Ishikawa (cell line): ENCODE measurements around the gene DCAF7.

Experiments used
- CEBPB ChIP-seq: IDR thresholded peaks from 2 replicates; pipeline ENCODE4 v1.6.1; 2012
- CREB1 ChIP-seq: IDR thresholded peaks from 2 replicates; pipeline ENCODE4 v1.6.1; 2012; ENCODE audit warnings: low read depth
- EGR1 ChIP-seq: IDR thresholded peaks from 2 replicates; pipeline ENCODE4 v1.6.1; 2012
- EP300 ChIP-seq: IDR thresholded peaks from 2 replicates; pipeline ENCODE4 v1.6.1; 2012; ENCODE audit warnings: borderline replicate concordance
- FOXM1 ChIP-seq: IDR thresholded peaks from 2 replicates; pipeline ENCODE4 v1.6.1; 2012; ENCODE audit warnings: low read depth, borderline replicate concordance
- NFIC ChIP-seq: IDR thresholded peaks from 2 replicates; pipeline ENCODE4 v1.6.1; 2012
- RAD21 ChIP-seq: IDR thresholded peaks from 2 replicates; pipeline ENCODE4 v1.6.1; 2012; ENCODE audit warnings: low read depth
- TAF1 ChIP-seq: IDR thresholded peaks from 2 replicates; pipeline ENCODE4 v1.6.1; 2012; ENCODE audit warnings: low read depth, mild to moderate bottlenecking
- TCF12 ChIP-seq: IDR thresholded peaks from 2 replicates; pipeline ENCODE4 v1.6.1; 2012; ENCODE audit warnings: low read depth
- TEAD4 ChIP-seq: IDR thresholded peaks from 2 replicates; pipeline ENCODE4 v1.6.1; 2012
- YY1 ChIP-seq: IDR thresholded peaks from 2 replicates; pipeline ENCODE4 v1.6.1; 2012; ENCODE audit warnings: low read depth
- ZBTB7A ChIP-seq: IDR thresholded peaks from 2 replicates; pipeline ENCODE4 v1.6.1; 2012; ENCODE audit warnings: low read depth
- TF ChIP-seq, protein P1 (sequence below): IDR thresholded peaks from 2 replicates; pipeline ENCODE4 v1.6.1; 2012; ENCODE audit warnings: low read depth, mild to moderate bottlenecking
- TF ChIP-seq, protein P2 (sequence below): IDR thresholded peaks from 2 replicates; pipeline ENCODE4 v1.6.1; 2012
- TF ChIP-seq, protein P3 (sequence below): IDR thresholded peaks from 2 replicates; pipeline ENCODE4 v1.6.1; 2012

DCAF7 gene

DNA sequence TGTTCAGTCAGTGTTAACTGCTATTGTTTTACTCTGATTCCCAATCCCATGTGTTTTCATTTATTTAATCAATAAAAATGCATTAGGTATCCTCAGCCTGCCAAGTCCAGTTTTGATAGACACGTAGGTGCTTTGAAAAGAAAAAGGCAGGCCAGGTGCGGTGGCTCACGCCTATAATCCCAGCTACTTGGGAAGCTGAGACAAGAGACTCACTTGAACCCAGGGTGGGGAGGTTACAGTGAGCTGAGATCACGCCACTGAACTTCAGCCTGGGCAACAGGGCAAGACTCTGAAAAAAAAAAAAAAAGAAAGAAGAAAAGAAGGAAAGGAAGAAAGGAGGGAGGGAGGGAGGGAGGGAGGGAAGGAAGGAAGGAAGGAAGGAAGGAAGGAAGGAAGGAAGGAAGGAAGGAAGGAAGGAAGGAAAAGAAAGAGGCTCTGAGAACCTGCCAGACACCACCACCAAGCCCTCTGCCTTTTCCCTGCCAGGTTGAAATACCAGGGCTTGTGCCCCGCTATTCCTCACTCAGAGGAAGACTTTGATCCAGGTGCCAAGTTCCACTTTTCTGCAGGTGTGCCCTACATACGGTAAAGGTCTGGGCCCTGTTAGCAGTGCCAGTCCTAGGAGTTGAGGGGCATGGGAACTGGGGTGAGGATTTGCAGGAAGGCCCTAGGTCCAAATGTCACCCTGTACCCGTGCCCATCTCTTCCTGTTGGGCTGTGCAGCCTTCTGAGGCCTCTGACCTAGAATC, 37.2 kb upstream of the DCAF7 start:
- no peak for TF ChIP-seq CREB1
- TF ChIP-seq, protein P1, sequence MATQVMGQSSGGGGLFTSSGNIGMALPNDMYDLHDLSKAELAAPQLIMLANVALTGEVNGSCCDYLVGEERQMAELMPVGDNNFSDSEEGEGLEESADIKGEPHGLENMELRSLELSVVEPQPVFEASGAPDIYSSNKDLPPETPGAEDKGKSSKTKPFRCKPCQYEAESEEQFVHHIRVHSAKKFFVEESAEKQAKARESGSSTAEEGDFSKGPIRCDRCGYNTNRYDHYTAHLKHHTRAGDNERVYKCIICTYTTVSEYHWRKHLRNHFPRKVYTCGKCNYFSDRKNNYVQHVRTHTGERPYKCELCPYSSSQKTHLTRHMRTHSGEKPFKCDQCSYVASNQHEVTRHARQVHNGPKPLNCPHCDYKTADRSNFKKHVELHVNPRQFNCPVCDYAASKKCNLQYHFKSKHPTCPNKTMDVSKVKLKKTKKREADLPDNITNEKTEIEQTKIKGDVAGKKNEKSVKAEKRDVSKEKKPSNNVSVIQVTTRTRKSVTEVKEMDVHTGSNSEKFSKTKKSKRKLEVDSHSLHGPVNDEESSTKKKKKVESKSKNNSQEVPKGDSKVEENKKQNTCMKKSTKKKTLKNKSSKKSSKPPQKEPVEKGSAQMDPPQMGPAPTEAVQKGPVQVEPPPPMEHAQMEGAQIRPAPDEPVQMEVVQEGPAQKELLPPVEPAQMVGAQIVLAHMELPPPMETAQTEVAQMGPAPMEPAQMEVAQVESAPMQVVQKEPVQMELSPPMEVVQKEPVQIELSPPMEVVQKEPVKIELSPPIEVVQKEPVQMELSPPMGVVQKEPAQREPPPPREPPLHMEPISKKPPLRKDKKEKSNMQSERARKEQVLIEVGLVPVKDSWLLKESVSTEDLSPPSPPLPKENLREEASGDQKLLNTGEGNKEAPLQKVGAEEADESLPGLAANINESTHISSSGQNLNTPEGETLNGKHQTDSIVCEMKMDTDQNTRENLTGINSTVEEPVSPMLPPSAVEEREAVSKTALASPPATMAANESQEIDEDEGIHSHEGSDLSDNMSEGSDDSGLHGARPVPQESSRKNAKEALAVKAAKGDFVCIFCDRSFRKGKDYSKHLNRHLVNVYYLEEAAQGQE = no peak
- no peak for TF ChIP-seq YY1
- no peak for TF ChIP-seq TAF1
- no peak for TF ChIP-seq EGR1
- TF ChIP-seq TEAD4 = no peak
- TF ChIP-seq CEBPB = no peak
- TF ChIP-seq EP300 = no peak
- no peak for TF ChIP-seq RAD21
- TF ChIP-seq, protein P2, sequence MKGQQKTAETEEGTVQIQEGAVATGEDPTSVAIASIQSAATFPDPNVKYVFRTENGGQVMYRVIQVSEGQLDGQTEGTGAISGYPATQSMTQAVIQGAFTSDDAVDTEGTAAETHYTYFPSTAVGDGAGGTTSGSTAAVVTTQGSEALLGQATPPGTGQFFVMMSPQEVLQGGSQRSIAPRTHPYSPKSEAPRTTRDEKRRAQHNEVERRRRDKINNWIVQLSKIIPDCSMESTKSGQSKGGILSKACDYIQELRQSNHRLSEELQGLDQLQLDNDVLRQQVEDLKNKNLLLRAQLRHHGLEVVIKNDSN = no peak

DNA sequence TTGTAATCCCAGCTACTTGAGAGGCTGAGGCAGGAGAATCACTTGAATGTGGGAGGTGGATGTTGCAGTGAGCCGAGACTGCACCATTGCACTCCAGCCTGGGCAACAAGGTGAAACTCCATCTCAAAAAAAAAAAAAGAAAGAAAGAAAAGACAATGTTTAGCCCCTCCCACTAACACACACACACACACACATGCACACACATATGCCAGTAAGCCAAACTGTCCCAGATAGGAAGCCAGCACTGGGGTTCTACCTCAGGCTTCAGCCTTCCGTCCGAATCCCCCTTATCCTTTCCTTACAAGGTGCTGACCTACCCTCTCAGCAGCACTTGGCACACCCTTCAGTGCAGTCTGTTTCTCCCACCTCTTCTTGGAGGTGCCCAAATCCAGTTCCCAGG, 35.8 kb upstream of the DCAF7 start:
- TF ChIP-seq, protein P3, sequence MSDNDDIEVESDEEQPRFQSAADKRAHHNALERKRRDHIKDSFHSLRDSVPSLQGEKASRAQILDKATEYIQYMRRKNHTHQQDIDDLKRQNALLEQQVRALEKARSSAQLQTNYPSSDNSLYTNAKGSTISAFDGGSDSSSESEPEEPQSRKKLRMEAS = no peak
- TF ChIP-seq ZBTB7A = no peak
- TF ChIP-seq TAF1 = no peak
- TF ChIP-seq TEAD4 = no peak
- TF ChIP-seq RAD21 = no peak
- no peak for TF ChIP-seq EGR1

DNA sequence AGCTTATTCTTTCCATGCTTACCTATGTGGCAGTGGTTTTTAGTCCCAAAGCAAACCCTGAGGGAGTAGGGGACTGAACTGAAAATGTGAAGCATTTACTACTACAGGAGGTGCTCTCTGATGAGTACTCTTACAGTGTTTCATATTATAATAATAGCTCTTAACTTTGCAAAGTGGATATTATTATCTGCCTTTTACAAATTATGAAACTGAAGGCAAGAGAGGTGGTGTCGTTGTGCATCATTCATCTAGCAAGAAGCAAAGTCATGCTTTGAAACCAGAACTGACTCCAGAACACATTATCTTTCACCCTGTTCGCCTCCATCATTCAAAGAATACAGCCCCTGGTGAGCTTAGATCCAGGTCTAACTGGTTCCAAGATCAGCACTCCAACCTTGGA, 35.3 kb upstream of the DCAF7 start:
- TF ChIP-seq, protein P1 = no peak
- no peak for TF ChIP-seq YY1
- TF ChIP-seq CEBPB = no peak
- TF ChIP-seq RAD21 = no peak
- no peak for TF ChIP-seq TEAD4
- TF ChIP-seq, protein P3 = no peak
- TF ChIP-seq CREB1 = no peak
- no peak for TF ChIP-seq NFIC
- no peak for TF ChIP-seq ZBTB7A
- no peak for TF ChIP-seq TCF12
- TF ChIP-seq EP300 = no peak
- TF ChIP-seq, protein P2 = no peak
- no peak for TF ChIP-seq TAF1
- no peak for TF ChIP-seq EGR1
- no peak for TF ChIP-seq FOXM1

DNA sequence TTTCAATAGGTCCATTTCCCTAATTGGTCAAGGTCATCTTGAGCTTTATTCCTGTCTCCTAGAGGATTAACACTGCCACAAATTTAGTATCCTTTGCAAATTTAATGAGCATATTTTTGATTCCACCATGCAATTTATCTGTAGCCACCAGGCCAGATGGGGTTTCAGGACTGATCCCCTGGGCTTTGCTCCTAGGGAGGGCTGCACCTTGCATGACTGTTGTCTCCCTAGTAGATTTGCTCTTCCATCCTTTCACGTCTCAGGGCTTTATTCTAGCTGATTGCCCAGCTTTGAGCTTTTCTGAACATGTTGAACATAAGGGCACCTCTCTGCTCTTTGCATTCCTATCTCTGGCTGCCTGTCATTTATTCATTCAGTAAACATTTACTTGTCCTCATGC, 34.9 kb upstream of the DCAF7 start:
- no peak for TF ChIP-seq TEAD4
- TF ChIP-seq FOXM1 = no peak
- TF ChIP-seq TCF12 = no peak
- TF ChIP-seq ZBTB7A = no peak
- TF ChIP-seq EGR1 = no peak
- TF ChIP-seq, protein P1 = no peak
- TF ChIP-seq, protein P3 = no peak
- TF ChIP-seq, protein P2 = no peak
- no peak for TF ChIP-seq EP300
- TF ChIP-seq TAF1 = no peak
- no peak for TF ChIP-seq CEBPB
- TF ChIP-seq RAD21 = no peak
- TF ChIP-seq CREB1 = no peak
- no peak for TF ChIP-seq YY1
- TF ChIP-seq NFIC = no peak
